ENCODE results near the gene PRKRIP1.

Gene PRKRIP1

GRCh38 chr7:102417105-102417504 lies 20.9 kb downstream of the PRKRIP1 start:
- H3K79me2 ChIP-seq (ENCODE audit: insufficient read depth, low read length), result no peaks in the 10 kb centered on the region; the same call in 1 of the 2 replicates
- H3K4me1 ChIP-seq (ENCODE audit: insufficient read depth, low read length, severe bottlenecking), result peaks cover 68% of the 10 kb centered on the region
- H4K20me1 ChIP-seq (ENCODE audit: insufficient read depth, low read length), result no peaks in the 10 kb centered on the region
- H3F3A ChIP-seq (ENCODE audit: insufficient read depth, low read length), result peaks cover 5% of the 10 kb centered on the region; the same call in 1 of the 2 replicates
- H2AFZ ChIP-seq (ENCODE audit: low read length), result no peak overlapping the region
- no peaks in the 10 kb centered on the region for H3K9me3 ChIP-seq (ENCODE audit: low read length)
- no peak overlapping the region for H3K4me2 ChIP-seq (ENCODE audit: low read length)
- TF ChIP-seq EZH2 (IDR thresholded peaks at IDR 0.05; ENCODE audit: borderline replicate concordance, low read length) (no peak), CTCF (IDR thresholded peaks at IDR 0.05; ENCODE audit: low read length) (no peak)
- H3K9me2 ChIP-seq (ENCODE audit: low read depth, low read length), result no peaks in the 10 kb centered on the region
- no peak overlapping the region for H3K9ac ChIP-seq (ENCODE audit: low read length)
- H3K4me3 ChIP-seq (ENCODE audit: low read depth, low read length, poor library complexity, severe bottlenecking), result no peak overlapping the region
- peak overlapping the region; percentile 91 for H3K27ac ChIP-seq (ENCODE audit: low read depth, low read length, poor library complexity, severe bottlenecking)
- H3K27me3 ChIP-seq (ENCODE audit: insufficient read depth, low read length), result no peaks in the 10 kb centered on the region
- peaks cover 88% of the 10 kb centered on the region for H3K36me3 ChIP-seq (ENCODE audit: insufficient read depth, low read length)

- no peak overlapping the region for H3K9ac ChIP-seq (ENCODE audit: low read length)
- H3K27ac ChIP-seq (ENCODE audit: low read depth, low read length, poor library complexity, severe bottlenecking), result peak overlapping the region; percentile 89
- H3K4me1 ChIP-seq (ENCODE audit: insufficient read depth, low read length, severe bottlenecking), result peaks cover 64% of the 10 kb centered on the region
- no peaks in the 10 kb centered on the region for H3K9me3 ChIP-seq (ENCODE audit: low read length)
- no peaks in the 10 kb centered on the region for H3K9me2 ChIP-seq (ENCODE audit: low read depth, low read length)
- H3K4me3 ChIP-seq (ENCODE audit: low read depth, low read length, poor library complexity, severe bottlenecking), result no peak overlapping the region
- no peaks in the 10 kb centered on the region for H3K79me2 ChIP-seq (ENCODE audit: insufficient read depth, low read length)
- H4K20me1 ChIP-seq (ENCODE audit: insufficient read depth, low read length), result no peaks in the 10 kb centered on the region
- TF ChIP-seq CTCF (IDR thresholded peaks at IDR 0.05; ENCODE audit: low read length) (no peak), EZH2 (IDR thresholded peaks at IDR 0.05; ENCODE audit: borderline replicate concordance, low read length) (no peak)
- no peak overlapping the region for H3K4me2 ChIP-seq (ENCODE audit: low read length)
- no peak overlapping the region for H2AFZ ChIP-seq (ENCODE audit: low read length)
- peaks cover 75% of the 10 kb centered on the region for H3K36me3 ChIP-seq (ENCODE audit: insufficient read depth, low read length)
- H3K27me3 ChIP-seq (ENCODE audit: insufficient read depth, low read length), result no peaks in the 10 kb centered on the region
- H3F3A ChIP-seq (ENCODE audit: insufficient read depth, low read length), result peaks cover 9% of the 10 kb centered on the region; the same call in 1 of the 2 replicates
These were observed 22.4 kb downstream of the PRKRIP1 start for GRCh38 chr7:102418592-102418991.

GRCh38 chr7:102421706-102422240 lies 25.6 kb downstream of the PRKRIP1 start:
- no peak overlapping the region for H3K9ac ChIP-seq (ENCODE audit: low read length)
- H3K9me2 ChIP-seq (ENCODE audit: low read depth, low read length), result no peaks in the 10 kb centered on the region
- peaks cover 53% of the 10 kb centered on the region for H3K36me3 ChIP-seq (ENCODE audit: insufficient read depth, low read length)
- H3K4me2 ChIP-seq (ENCODE audit: low read length), result no peak overlapping the region
- no peaks in the 10 kb centered on the region for H3K79me2 ChIP-seq (ENCODE audit: insufficient read depth, low read length)
- H2AFZ ChIP-seq (ENCODE audit: low read length), result no peak overlapping the region
- no peaks in the 10 kb centered on the region for H3K27me3 ChIP-seq (ENCODE audit: insufficient read depth, low read length)
- no peak for TF ChIP-seq EZH2 (IDR thresholded peaks at IDR 0.05; ENCODE audit: borderline replicate concordance, low read length)
- TF ChIP-seq CTCF (IDR thresholded peaks at IDR 0.05; ENCODE audit: low read length), result no peak
- H3K4me1 ChIP-seq (ENCODE audit: insufficient read depth, low read length, severe bottlenecking), result peaks cover 77% of the 10 kb centered on the region
- no peak overlapping the region for H3K4me3 ChIP-seq (ENCODE audit: low read depth, low read length, poor library complexity, severe bottlenecking)
- no peaks in the 10 kb centered on the region for H4K20me1 ChIP-seq (ENCODE audit: insufficient read depth, low read length)
- H3F3A ChIP-seq (ENCODE audit: insufficient read depth, low read length), result peaks cover 12% of the 10 kb centered on the region; the same call in 1 of the 2 replicates
- peak overlapping the region; percentile 98 for H3K27ac ChIP-seq (ENCODE audit: low read depth, low read length, poor library complexity, severe bottlenecking)
- no peaks in the 10 kb centered on the region for H3K9me3 ChIP-seq (ENCODE audit: low read length)
